Diencephalon (tissue), 1 donor: ENCODE results near the gene SULF2. TPM values are rescaled to one million over a fixed set of nuclear protein-coding genes. Genes with fewer than 3 reads are reported as not detected.

Source experiments
- small RNA-seq: library from RNA; depleted of rRNA; stranded (forward); fragments of <200 nt; gene quantifications from one replicate; pipeline ENCODE3, GENCODE V24; 2014
- total RNA-seq: library from RNA; depleted of rRNA; stranded (reverse); fragments of >200 nt; gene quantifications from one replicate; pipeline ENCODE4 v1.2.3, GENCODE V29; 2014

The SULF2 gene
- total RNA-seq, result 52.6 TPM

DNA sequence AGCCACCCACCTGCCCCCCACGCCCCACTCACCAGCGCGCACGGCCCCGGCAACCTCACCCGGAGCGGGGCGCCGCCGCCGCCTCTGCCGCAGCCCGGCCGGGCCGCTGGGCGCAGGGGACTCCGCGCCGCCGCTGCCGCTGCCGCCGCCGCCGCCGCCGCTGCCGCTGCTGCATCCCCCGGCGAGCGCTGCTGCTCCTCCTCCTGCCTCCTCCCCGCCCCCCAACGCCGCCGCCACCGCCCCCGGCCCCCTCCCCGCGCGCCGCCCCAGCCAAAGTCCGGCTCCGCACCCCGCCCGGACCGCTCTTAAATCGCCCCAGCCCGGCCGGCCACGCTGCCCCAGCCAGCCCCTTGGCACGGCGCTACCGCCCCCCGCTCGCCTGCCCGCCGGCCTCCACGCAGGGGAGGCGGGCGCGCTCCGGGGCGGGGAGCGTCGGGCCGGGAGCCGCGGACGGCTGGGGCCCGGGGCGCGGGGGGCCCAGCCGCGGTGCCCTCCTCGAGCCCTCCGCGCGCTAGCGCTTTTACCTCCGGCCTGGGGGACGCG, at the start of gene SULF2:
Gene SULF2 (minus strand): TSS at position 171 of the 543 bp plus-strand sequence. CDS start 28,118 bp downstream, outside the sequence.

Small RNA genes within 50 kb of the gene (small RNA-seq; reads per million reads assigned to genes)
- not detected for gene RNU7-173P
